ENCODE data around the gene CDHR5. TPM values are rescaled to one million over a fixed set of nuclear protein-coding genes. Genes with fewer than 3 reads are reported as not detected.

CDHR5 gene
- total and polyA plus RNA-seq, 9 of the 15 experiments (the other 6 are each of a cell fraction or from before 2014, with no cell fraction given): 0.16 TPM; not detected in 8

DNA sequence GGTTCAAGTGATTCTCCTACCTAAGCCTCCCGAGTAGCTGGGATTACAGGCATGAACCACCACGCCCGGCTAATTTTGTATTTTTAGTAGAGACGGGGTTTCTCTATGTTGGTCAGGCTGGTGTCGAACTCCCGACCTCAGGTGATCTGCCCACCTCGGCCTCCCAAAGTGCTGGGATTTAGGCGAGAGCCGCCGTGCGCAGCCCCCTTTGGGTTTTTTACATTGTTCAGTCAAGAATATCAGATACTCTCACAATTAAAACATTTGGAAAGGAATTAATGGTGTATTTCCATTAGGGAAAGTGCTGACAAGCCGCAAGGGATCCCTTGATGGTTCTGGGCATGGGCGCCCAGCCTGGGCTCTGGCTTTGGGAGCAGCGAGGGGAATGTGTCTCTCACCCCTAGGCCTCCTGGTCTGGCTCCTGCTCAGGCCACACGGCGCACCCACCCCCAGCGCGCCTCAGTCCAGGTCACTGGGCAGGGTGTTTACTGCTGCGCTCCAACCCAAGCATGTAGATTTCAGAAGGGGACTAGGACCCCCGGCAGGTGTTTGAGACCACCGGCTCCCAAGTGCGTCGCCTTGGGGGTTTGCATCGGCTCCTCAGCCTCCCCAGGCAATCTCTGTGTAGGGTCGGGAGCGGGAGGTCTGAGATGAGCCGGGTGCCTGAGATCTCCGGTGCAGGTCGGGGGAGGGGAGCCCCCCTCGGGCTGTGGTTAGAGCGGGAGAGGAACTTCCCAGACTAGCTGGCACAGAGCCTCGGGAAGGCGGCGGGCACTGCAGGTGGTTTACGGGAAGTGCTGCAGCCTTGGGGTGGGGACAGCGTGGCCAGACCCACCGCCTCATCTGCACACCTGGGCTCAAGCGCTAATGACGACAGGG is 8.2 kb downstream of the CDHR5 start:
- peak overlapping the region; percentile 88; the same call in 1 of the 2 replicates for H3K4me2 ChIP-seq (ENCODE audit: insufficient read depth, low read length)
- no peak for DNase-seq (ENCODE audit: extremely low read depth in 1 of 4, low spot score in 3 of 4)
- peaks cover 13% of the 10 kb centered on the region for H4K20me1 ChIP-seq (replicated peaks; ENCODE audit: control insufficient read depth, insufficient read depth, low read length)
- H3K36me3 ChIP-seq (ENCODE audit: control insufficient read depth, insufficient read depth, low read length): peaks cover 66% of the 10 kb centered on the region; the same call in 2 of the 3 replicates
- FAIRE-seq: no peak
- intact Hi-C loops (cut with micrococcal nuclease): loop anchor here (10.0 kb wide), 1 partner anchor 62 kb away; no protein-coding TSS in a partner anchor
- POLR2A ChIA-PET: no interaction called here
- CTCF ChIA-PET (ENCODE audit: low intra/inter-chr PET ratio): no interaction called here
- H3K27ac ChIP-seq (ENCODE audit: extremely low read depth, low read depth, low read length): peak overlapping the region; percentile 84; the same call in 1 of the 3 replicates
- H3K4me3 ChIP-seq: peak overlapping the region; percentile 78
- peaks cover 9% of the 10 kb centered on the region; the same call in 1 of the 3 replicates for H3K79me2 ChIP-seq (ENCODE audit: control insufficient read depth, insufficient read depth, low read length)
- H3K9me1 ChIP-seq (ENCODE audit: control insufficient read depth, insufficient read depth, low read length): peaks cover 6% of the 10 kb centered on the region
- ATAC-seq: no peak
- peaks cover 8 to 83% of the 10 kb centered on the region in 2 experiments for H3K4me1 ChIP-seq (replicated peaks in 1 of 2; ENCODE audit: control insufficient read depth in 2 of 2, insufficient read depth in 2 of 2, low read length in 2 of 2)
- H3K9ac ChIP-seq (ENCODE audit: insufficient read depth in 1 of 2, low read depth in 2 of 2, low read length in 2 of 2): no peak overlapping the region
- no peaks in the 10 kb centered on the region for H3K27me3 ChIP-seq (ENCODE audit: control insufficient read depth in 2 of 2, insufficient read depth in 2 of 2, low read length in 2 of 2)
- no peak for TF ChIP-seq ZNF586 (CRISPR knock-in tag; conservative IDR thresholded peaks at IDR 0.05)
- no peak for TF ChIP-seq MEF2A (IDR thresholded peaks at IDR 0.05; ENCODE audit: control insufficient read depth, low read depth, low read length)
- TF ChIP-seq MBD2 (IDR thresholded peaks at IDR 0.05; ENCODE audit: borderline replicate concordance, low read depth): no peak
- no peak for TF ChIP-seq TARDBP (IDR thresholded peaks at IDR 0.05)
- peak; percentile 63 for TF ChIP-seq POLR2G (IDR thresholded peaks at IDR 0.05; ENCODE audit: low read depth, low read length)
- TF ChIP-seq, protein P1, sequence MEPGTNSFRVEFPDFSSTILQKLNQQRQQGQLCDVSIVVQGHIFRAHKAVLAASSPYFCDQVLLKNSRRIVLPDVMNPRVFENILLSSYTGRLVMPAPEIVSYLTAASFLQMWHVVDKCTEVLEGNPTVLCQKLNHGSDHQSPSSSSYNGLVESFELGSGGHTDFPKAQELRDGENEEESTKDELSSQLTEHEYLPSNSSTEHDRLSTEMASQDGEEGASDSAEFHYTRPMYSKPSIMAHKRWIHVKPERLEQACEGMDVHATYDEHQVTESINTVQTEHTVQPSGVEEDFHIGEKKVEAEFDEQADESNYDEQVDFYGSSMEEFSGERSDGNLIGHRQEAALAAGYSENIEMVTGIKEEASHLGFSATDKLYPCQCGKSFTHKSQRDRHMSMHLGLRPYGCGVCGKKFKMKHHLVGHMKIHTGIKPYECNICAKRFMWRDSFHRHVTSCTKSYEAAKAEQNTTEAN (CRISPR knock-in tag; IDR thresholded peaks at IDR 0.05): no peak
- H2AFZ ChIP-seq (ENCODE audit: low read depth, low read length): no peak overlapping the region
- WGBS (ENCODE audit: insufficient coverage, low coverage, missing lambda C conversion rate): 86% methylated on average over 30 of the region's 39 CpGs
- in situ Hi-C loops (cut with MboI): no loop called here
- H3K9me3 ChIP-seq (replicated peaks; ENCODE audit: control insufficient read depth, insufficient read depth, low read depth, low read length): no peaks in the 10 kb centered on the region
- no TSS peak for BruUV-seq (replicated peaks)
